IPS-11a (cell line): Measurements from ENCODE around the gene CST2.
"Not testable (repeated sequence)": the region's sequence is repeated elsewhere in the genome, so short reads cannot be mapped to it uniquely, and the experiment has no call there.

Experiments used
- H3K4me3 ChIP-seq: one replicate; pipeline ENCODE4 v1.5.1; 2013; ENCODE audit warnings: low read depth, low read length, control low read depth

Gene CST2

GRCh38 chr20:23826541-23827021 lies at the start of gene CST2:
Gene CST2, minus strand, starts transcription at chr20:23826729. Its CDS starts 69 bp downstream, at chr20:23826660.
- no peak within 1 kb of the TSS for H3K4me3 ChIP-seq

- H3K4me3 ChIP-seq, result no peak overlapping the region
These were observed 49.2 kb upstream of the CST2 start for GRCh38 chr20:23875606-23876237.

GRCh38 chr20:23874747-23875146 lies 48.2 kb upstream of the CST2 start:
- no peak overlapping the region for H3K4me3 ChIP-seq

- no peak overlapping the region for H3K4me3 ChIP-seq
These were observed 47.0 kb upstream of the CST2 start for GRCh38 chr20:23873370-23874015.

GRCh38 chr20:23872065-23872464 lies 45.5 kb upstream of the CST2 start:
- no peak overlapping the region for H3K4me3 ChIP-seq

- H3K4me3 ChIP-seq, result no peak overlapping the region
These were observed 43.9 kb upstream of the CST2 start for GRCh38 chr20:23870461-23870860.

GRCh38 chr20:23869520-23869919 lies 43.0 kb upstream of the CST2 start:
- no peak overlapping the region for H3K4me3 ChIP-seq

GRCh38 chr20:23868321-23868720 lies 41.8 kb upstream of the CST2 start:
- no peak overlapping the region for H3K4me3 ChIP-seq

- no peak overlapping the region for H3K4me3 ChIP-seq
These were observed 40.7 kb upstream of the CST2 start for GRCh38 chr20:23867152-23867776.

GRCh38 chr20:23860771-23861170 lies 34.2 kb upstream of the CST2 start:
- not testable (repeated sequence) for H3K4me3 ChIP-seq

- H3K4me3 ChIP-seq, result no peak overlapping the region
These were observed 31.6 kb upstream of the CST2 start for GRCh38 chr20:23857962-23858595.

GRCh38 chr20:23856736-23857135 lies 30.2 kb upstream of the CST2 start:
- no peak overlapping the region for H3K4me3 ChIP-seq

GRCh38 chr20:23856226-23856625 lies 29.7 kb upstream of the CST2 start:
- no peak overlapping the region for H3K4me3 ChIP-seq

GRCh38 chr20:23841693-23842092 lies 15.2 kb upstream of the CST2 start:
- no peak overlapping the region for H3K4me3 ChIP-seq

- H3K4me3 ChIP-seq, result no peak overlapping the region
These were observed 9.2 kb upstream of the CST2 start for GRCh38 chr20:23835716-23836115.

GRCh38 chr20:23832775-23833513 lies 6.4 kb upstream of the CST2 start:
- no peak overlapping the region for H3K4me3 ChIP-seq

GRCh38 chr20:23831961-23832360 lies 5.4 kb upstream of the CST2 start:
- H3K4me3 ChIP-seq, result not testable (repeated sequence)

- H3K4me3 ChIP-seq, result no peak overlapping the region
These were observed 2.8 kb downstream of the CST2 start for GRCh38 chr20:23823621-23824324.

- no peak overlapping the region for H3K4me3 ChIP-seq
These were observed 3.4 kb downstream of the CST2 start for GRCh38 chr20:23823111-23823510.

GRCh38 chr20:23820493-23820892 lies 6.0 kb downstream of the CST2 start:
- H3K4me3 ChIP-seq, result no peak overlapping the region
